Mesodermal cell (in vitro differentiated cells): ENCODE measurements around the gene TBX15.
"Not testable (repeated sequence)": the region's sequence is repeated elsewhere in the genome, so short reads cannot be mapped to it uniquely, and the experiment has no call there.

Experiments
- H3K27ac ChIP-seq: 2 replicates; pipeline ENCODE4 v1.7.0; 2013; ENCODE audit warnings: mild to moderate bottlenecking, low read depth, low read length, moderate library complexity; ENCODE audit not compliant: severe bottlenecking
- H3K36me3 ChIP-seq: 2 replicates; pipeline ENCODE4 v1.7.1; 2013; ENCODE audit warnings: mild to moderate bottlenecking, low read length, moderate library complexity; ENCODE audit not compliant: control insufficient read depth, insufficient read depth
- H3K4me1 ChIP-seq: one replicate; pipeline ENCODE4 v1.7.1; 2013; ENCODE audit warnings: mild to moderate bottlenecking, low read length; ENCODE audit not compliant: insufficient read depth, control insufficient read depth, poor library complexity, severe bottlenecking
- H3K4me3 ChIP-seq: 2 replicates; pipeline ENCODE4 v1.7.0; 2013; ENCODE audit warnings: low read length, control low read depth, mild to moderate bottlenecking; ENCODE audit not compliant: insufficient read depth, poor library complexity, severe bottlenecking; ENCODE audit errors: extremely low read depth
- H3K9me3 ChIP-seq: 2 replicates; pipeline ENCODE4 v1.7.1; 2013; ENCODE audit warnings: mild to moderate bottlenecking, low read length, moderate library complexity; ENCODE audit not compliant: control insufficient read depth
- WGBS, 2 experiments: methylation state at CpG; one replicate each; pipeline ENCODE4 v1.1.5; 2013; ENCODE audit warnings: missing lambda C conversion rate in 2 of 2; ENCODE audit not compliant: insufficient coverage in 2 of 2; 5-methylcytosine and 5-hydroxymethylcytosine counted together

Gene TBX15

GRCh38 chr1:118973032-118973431 lies 15.1 kb downstream of the TBX15 start:
- Histone ChIP-seq H3K4me3 (no peak overlapping the region), H3K9me3 (no peaks in the 10 kb centered on the region), H3K27ac (no peak overlapping the region), H3K36me3 (no peaks in the 10 kb centered on the region), H3K4me1 (no peaks in the 10 kb centered on the region)
- WGBS, 2 experiments, result no CpG with 5 or more reads among the region's 1 CpG

GRCh38 chr1:118970451-118970850 lies 17.7 kb downstream of the TBX15 start:
- 72 to 89% methylated on average over 1 to 2 of the region's 2 CpGs for WGBS, 2 experiments
- no peaks in the 10 kb centered on the region for H3K36me3 ChIP-seq
- no peak overlapping the region for H3K4me3 ChIP-seq
- no peaks in the 10 kb centered on the region for H3K4me1 ChIP-seq
- no peak overlapping the region for H3K27ac ChIP-seq
- no peaks in the 10 kb centered on the region for H3K9me3 ChIP-seq

- H3K4me3 ChIP-seq, result no peak overlapping the region
- 90 to 92% methylated on average over 1 to 3 of the region's 3 CpGs for WGBS, 2 experiments
- no peaks in the 10 kb centered on the region for H3K36me3 ChIP-seq
- no peaks in the 10 kb centered on the region for H3K9me3 ChIP-seq
- peaks cover 3% of the 10 kb centered on the region for H3K4me1 ChIP-seq
- no peak overlapping the region for H3K27ac ChIP-seq
Observed at GRCh38 chr1:118963456-118964430, 24.4 kb downstream of the TBX15 start.

GRCh38 chr1:118963138-118963455 lies 25.0 kb downstream of the TBX15 start:
- Histone ChIP-seq H3K4me1 (peaks cover 3% of the 10 kb centered on the region), H3K9me3 (no peaks in the 10 kb centered on the region), H3K36me3 (no peaks in the 10 kb centered on the region), H3K27ac (no peak overlapping the region), H3K4me3 (no peak overlapping the region)
- WGBS, 2 experiments, result 83 to 100% methylated on average over 1 of the region's 2 CpGs

GRCh38 chr1:118961156-118961555 lies 27.0 kb downstream of the TBX15 start:
- Histone ChIP-seq H3K4me3 (no peak overlapping the region), H3K9me3 (no peaks in the 10 kb centered on the region), H3K4me1 (peaks cover 3% of the 10 kb centered on the region), H3K36me3 (no peaks in the 10 kb centered on the region), H3K27ac (no peak overlapping the region)
- WGBS, 2 experiments, result no CpG with 5 or more reads among the region's 2 CpGs

GRCh38 chr1:118960567-118961136 lies 27.5 kb downstream of the TBX15 start:
- H3K4me1 ChIP-seq, result peaks cover 3% of the 10 kb centered on the region
- H3K9me3 ChIP-seq, result no peaks in the 10 kb centered on the region
- H3K27ac ChIP-seq, result no peak overlapping the region
- H3K4me3 ChIP-seq, result no peak overlapping the region
- 64 to 79% methylated on average over 6 to 7 of the region's 7 CpGs for WGBS, 2 experiments
- H3K36me3 ChIP-seq, result no peaks in the 10 kb centered on the region

GRCh38 chr1:118960026-118960561 lies 28.0 kb downstream of the TBX15 start:
- WGBS, 2 experiments, result 57 to 77% methylated on average over 5 to 6 of the region's 7 CpGs
- Histone ChIP-seq H3K9me3 (no peaks in the 10 kb centered on the region), H3K4me1 (peaks cover 3% of the 10 kb centered on the region), H3K27ac (no peak overlapping the region), H3K4me3 (no peak overlapping the region), H3K36me3 (no peaks in the 10 kb centered on the region)

- Histone ChIP-seq H3K9me3 (no peaks in the 10 kb centered on the region), H3K36me3 (no peaks in the 10 kb centered on the region), H3K4me1 (peaks cover 3% of the 10 kb centered on the region), H3K27ac (no peak overlapping the region), H3K4me3 (no peak overlapping the region)
- WGBS, 2 experiments, result 88% methylated on average over 1 of the region's 1 CpG; no CpG with 5 or more reads in 1 of the 2 experiments
Observed at GRCh38 chr1:118958937-118959631, 29.1 kb downstream of the TBX15 start.

GRCh38 chr1:118958140-118958539 lies 30.0 kb downstream of the TBX15 start:
- peaks cover 3% of the 10 kb centered on the region for H3K4me1 ChIP-seq
- H3K36me3 ChIP-seq, result no peaks in the 10 kb centered on the region
- no peaks in the 10 kb centered on the region for H3K9me3 ChIP-seq
- no peak overlapping the region for H3K27ac ChIP-seq
- H3K4me3 ChIP-seq, result no peak overlapping the region
- no CpG with 5 or more reads among the region's 3 CpGs for WGBS, 2 experiments

- H3K4me1 ChIP-seq, H3K36me3 ChIP-seq, H3K4me3 ChIP-seq, H3K27ac ChIP-seq, H3K9me3 ChIP-seq: not testable (repeated sequence)
- 100% methylated on average over 2 of the region's 7 CpGs; no CpG with 5 or more reads in 1 of the 2 experiments for WGBS, 2 experiments
Observed at GRCh38 chr1:118957579-118957978, 30.6 kb downstream of the TBX15 start.
